Measurements from ENCODE around the gene SLC9B1. TPM values are rescaled to one million over a fixed set of nuclear protein-coding genes. Genes with fewer than 3 reads are reported as not detected.

The SLC9B1 gene
- total and polyA plus RNA-seq, 2 experiments from 2014 or later, result 0.51 TPM; not detected in 1

DNA sequence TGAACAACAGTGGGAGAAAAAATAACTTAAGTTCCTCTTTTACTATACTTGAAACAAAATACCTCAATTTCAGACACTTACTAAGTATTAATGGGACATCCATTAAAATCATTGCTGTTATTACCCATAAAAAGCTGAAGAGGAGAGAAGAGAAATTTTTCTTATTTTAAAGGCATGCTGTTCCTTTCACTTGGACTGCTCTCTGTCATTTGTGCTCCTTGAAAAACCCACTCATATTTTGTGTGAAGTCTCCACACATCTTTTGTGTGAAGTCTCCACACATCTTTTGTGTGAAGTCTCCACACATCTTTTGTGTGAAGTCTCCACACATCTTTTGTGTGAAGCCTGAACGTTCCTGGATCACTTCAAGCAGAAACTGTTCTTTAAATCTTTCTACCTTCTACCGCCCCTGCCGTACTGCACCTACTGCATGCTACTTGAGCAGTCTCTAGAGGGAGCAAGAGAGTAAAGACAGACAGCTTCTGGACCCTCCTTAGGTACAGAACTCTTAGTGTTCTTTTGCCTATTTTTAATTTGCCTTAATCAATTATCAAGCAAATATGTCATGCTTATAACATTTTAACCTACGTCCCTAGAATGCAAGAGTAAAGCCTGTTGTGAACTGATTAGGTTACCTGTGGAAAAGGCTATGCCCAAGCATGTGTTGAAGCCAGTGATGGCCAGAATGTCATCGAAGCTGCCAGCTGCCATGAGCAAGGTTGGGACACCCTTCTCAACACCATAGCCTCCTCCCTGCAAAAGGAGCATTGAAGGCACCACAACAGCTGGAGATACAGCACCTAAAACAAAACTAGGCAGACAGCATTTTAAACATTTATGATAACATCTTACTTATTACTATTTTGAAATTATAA, 27.1 kb upstream of the SLC9B1 start:
- no peak overlapping the region for H3K27ac ChIP-seq
- no peaks in the 10 kb centered on the region for H3K79me2 ChIP-seq (ENCODE audit: insufficient read depth)
- peaks cover 21% of the 10 kb centered on the region; the same call in 1 of the 2 replicates for H3K36me3 ChIP-seq (ENCODE audit: low read depth)
- H2AFZ ChIP-seq, result no peak overlapping the region
- no peak overlapping the region for H3K9ac ChIP-seq
- H3K4me1 ChIP-seq (ENCODE audit: insufficient read depth), result peaks cover 9% of the 10 kb centered on the region
- H3K4me2 ChIP-seq (ENCODE audit: unreplicated experiment), result no peak overlapping the region
- H4K20me1 ChIP-seq (ENCODE audit: insufficient read depth), result no peaks in the 10 kb centered on the region
- H3K27me3 ChIP-seq (replicated peaks; ENCODE audit: insufficient read depth), result no peaks in the 10 kb centered on the region
- no peaks in the 10 kb centered on the region for H3K9me2 ChIP-seq (ENCODE audit: insufficient read depth)
- 61 to 65% methylated on average over 5 of the region's 5 CpGs for WGBS, 2 experiments (ENCODE audit: low coverage in 1 of 2, low lambda C conversion rate in 2 of 2, missing lambda C conversion rate in 2 of 2)
- in situ Hi-C loops (cut with MboI), result no loop called here
- no peaks in the 10 kb centered on the region for H3K9me3 ChIP-seq (ENCODE audit: low read depth)
- H3K4me3 ChIP-seq, result no peak overlapping the region
- TF ChIP-seq EZH2 (IDR thresholded peaks at IDR 0.05; ENCODE audit: insufficient read depth, poor library complexity, severe bottlenecking) (no peak), EZH2phosphoT487 (IDR thresholded peaks at IDR 0.05; ENCODE audit: insufficient read depth, low read depth) (no peak)
- DNase-seq, result peak; percentile 60
- H3F3A ChIP-seq (ENCODE audit: insufficient read depth), result peaks cover 12% of the 10 kb centered on the region

DNA sequence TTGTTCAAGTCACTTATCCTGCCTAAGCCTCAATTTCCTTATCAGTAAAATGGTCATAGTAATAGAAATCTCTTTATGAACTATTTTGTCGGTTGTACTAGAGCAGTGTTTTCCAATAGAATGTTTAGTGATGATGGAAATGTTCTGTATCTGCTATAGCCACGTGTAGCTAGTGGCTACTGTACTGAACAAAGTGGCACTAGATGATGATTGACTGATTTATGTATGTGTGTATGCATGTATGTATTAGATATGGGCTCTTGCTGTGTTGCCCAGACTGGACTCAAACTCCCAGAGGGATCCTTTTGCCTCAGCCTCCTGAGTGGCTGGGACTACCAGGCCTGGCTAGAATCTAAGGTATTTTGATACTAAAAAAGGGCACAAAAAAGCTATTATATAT, 24.7 kb upstream of the SLC9B1 start:
- no peak for DNase-seq
- Histone ChIP-seq H3K9me3 (ENCODE audit: low read depth) (no peaks in the 10 kb centered on the region), H3K4me2 (ENCODE audit: unreplicated experiment) (no peak overlapping the region), H3K27ac (no peak overlapping the region), H3K4me3 (no peak overlapping the region), H3K4me1 (ENCODE audit: insufficient read depth) (no peaks in the 10 kb centered on the region), H3K9ac (no peak overlapping the region), H3F3A (ENCODE audit: insufficient read depth) (no peaks in the 10 kb centered on the region), H4K20me1 (ENCODE audit: insufficient read depth) (no peaks in the 10 kb centered on the region), H3K9me2 (ENCODE audit: insufficient read depth) (no peaks in the 10 kb centered on the region), H3K36me3 (ENCODE audit: low read depth) (peaks cover 18% of the 10 kb centered on the region; the same call in 1 of the 2 replicates), H2AFZ (no peak overlapping the region), H3K27me3 (replicated peaks; ENCODE audit: insufficient read depth) (no peaks in the 10 kb centered on the region), H3K79me2 (ENCODE audit: insufficient read depth) (no peaks in the 10 kb centered on the region)
- in situ Hi-C loops (cut with MboI), result no loop called here
- 95% methylated on average over 2 of the region's 2 CpGs for WGBS, 2 experiments (ENCODE audit: low coverage in 1 of 2, low lambda C conversion rate in 2 of 2, missing lambda C conversion rate in 2 of 2)
- no peak for TF ChIP-seq EZH2phosphoT487 (IDR thresholded peaks at IDR 0.05; ENCODE audit: insufficient read depth, low read depth)
- no peak for TF ChIP-seq EZH2 (IDR thresholded peaks at IDR 0.05; ENCODE audit: insufficient read depth, poor library complexity, severe bottlenecking)

DNA sequence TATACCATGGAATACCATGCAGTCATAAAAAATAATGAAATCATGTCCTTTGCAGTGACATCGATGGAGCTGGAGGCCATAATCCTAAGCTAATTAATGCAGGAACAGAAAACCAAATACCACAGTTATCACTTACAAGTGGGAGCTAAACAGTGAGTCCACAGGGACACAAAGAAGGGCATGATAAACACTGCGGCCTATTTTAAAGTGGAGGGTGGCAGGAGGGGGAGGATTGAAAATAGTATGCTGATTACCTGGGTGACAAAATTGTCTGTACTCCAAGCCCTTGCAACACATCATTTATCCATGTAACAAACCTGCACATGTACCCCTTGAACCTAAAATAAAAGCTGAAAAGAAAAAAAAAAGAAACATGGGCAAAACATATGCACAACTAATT, 16.7 kb upstream of the SLC9B1 start:
- H3K36me3 ChIP-seq (ENCODE audit: low read depth), result peaks cover 12% of the 10 kb centered on the region; the same call in 1 of the 2 replicates
- WGBS, 2 experiments (ENCODE audit: low coverage in 1 of 2, low lambda C conversion rate in 2 of 2, missing lambda C conversion rate in 2 of 2), result 98 to 100% methylated on average over 2 of the region's 2 CpGs
- H3K79me2 ChIP-seq (ENCODE audit: insufficient read depth), result no peaks in the 10 kb centered on the region
- TF ChIP-seq EZH2 (IDR thresholded peaks at IDR 0.05; ENCODE audit: insufficient read depth, poor library complexity, severe bottlenecking) (no peak), EZH2phosphoT487 (IDR thresholded peaks at IDR 0.05; ENCODE audit: insufficient read depth, low read depth) (no peak)
- H3K4me2 ChIP-seq (ENCODE audit: unreplicated experiment), result no peak overlapping the region
- DNase-seq, result no peak
- no peak overlapping the region for H3K4me3 ChIP-seq
- H3K9me2 ChIP-seq (ENCODE audit: insufficient read depth), result no peaks in the 10 kb centered on the region
- H3F3A ChIP-seq (ENCODE audit: insufficient read depth), result no peaks in the 10 kb centered on the region
- no peaks in the 10 kb centered on the region for H3K4me1 ChIP-seq (ENCODE audit: insufficient read depth)
- no peaks in the 10 kb centered on the region for H4K20me1 ChIP-seq (ENCODE audit: insufficient read depth)
- H3K27me3 ChIP-seq (replicated peaks; ENCODE audit: insufficient read depth), result no peaks in the 10 kb centered on the region
- in situ Hi-C loops (cut with MboI), result no loop called here
- H3K27ac ChIP-seq, result no peak overlapping the region
- no peak overlapping the region for H3K9ac ChIP-seq
- H3K9me3 ChIP-seq (ENCODE audit: low read depth), result no peaks in the 10 kb centered on the region
- no peak overlapping the region for H2AFZ ChIP-seq

DNA sequence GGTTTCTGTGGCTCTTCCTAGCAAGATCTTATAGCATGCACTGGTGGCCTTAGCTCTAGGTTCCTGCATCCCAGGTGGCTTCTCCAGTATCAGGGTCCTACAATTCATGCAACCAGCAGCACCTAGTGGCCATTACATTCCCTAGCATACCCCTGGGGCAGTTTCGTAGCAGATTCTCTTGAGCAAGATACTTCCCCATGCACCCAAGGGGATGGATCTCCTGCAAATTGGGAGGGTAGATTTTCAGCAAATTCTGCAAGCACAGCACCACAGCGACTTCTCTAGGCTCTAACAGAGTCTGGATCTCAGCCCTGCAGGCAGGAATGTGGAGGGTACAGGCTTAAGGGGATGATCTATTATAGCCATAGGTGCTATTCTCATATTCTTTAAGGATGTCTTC, 13.1 kb upstream of the SLC9B1 start:
- Histone ChIP-seq H3K9me3 (ENCODE audit: low read depth) (no peaks in the 10 kb centered on the region), H3K79me2 (ENCODE audit: insufficient read depth) (no peaks in the 10 kb centered on the region), H3K4me3 (no peak overlapping the region), H3K4me2 (ENCODE audit: unreplicated experiment) (no peak overlapping the region), H3K9me2 (ENCODE audit: insufficient read depth) (no peaks in the 10 kb centered on the region), H3F3A (ENCODE audit: insufficient read depth) (no peaks in the 10 kb centered on the region), H2AFZ (no peak overlapping the region), H3K36me3 (ENCODE audit: low read depth) (peaks cover 18% of the 10 kb centered on the region; the same call in 1 of the 2 replicates), H3K27me3 (replicated peaks; ENCODE audit: insufficient read depth) (no peaks in the 10 kb centered on the region), H3K9ac (no peak overlapping the region), H3K27ac (no peak overlapping the region), H3K4me1 (ENCODE audit: insufficient read depth) (no peaks in the 10 kb centered on the region), H4K20me1 (ENCODE audit: insufficient read depth) (no peaks in the 10 kb centered on the region)
- TF ChIP-seq EZH2phosphoT487 (IDR thresholded peaks at IDR 0.05; ENCODE audit: insufficient read depth, low read depth) (no peak), EZH2 (IDR thresholded peaks at IDR 0.05; ENCODE audit: insufficient read depth, poor library complexity, severe bottlenecking) (no peak)
- in situ Hi-C loops (cut with MboI), result no loop called here
- peak; percentile 36 for DNase-seq
- WGBS, 2 experiments (ENCODE audit: low coverage in 1 of 2, low lambda C conversion rate in 2 of 2, missing lambda C conversion rate in 2 of 2), result 61 to 64% methylated on average over 2 of the region's 2 CpGs
